NCI-H2029 (cell line): ENCODE measurements around the gene SLC14A1.
"Not testable (repeated sequence)": the region's sequence is repeated elsewhere in the genome, so short reads cannot be mapped to it uniquely, and the experiment has no call there.

Source experiments
- DNase-seq: peaks from one replicate; lab custom pipeline; 2025; lab: John Stamatoyannopoulos, UW

SLC14A1 gene

GRCh38 chr18:45724601-45725000, 620 bp downstream of the SLC14A1 start:
- no peak for DNase-seq

DNA sequence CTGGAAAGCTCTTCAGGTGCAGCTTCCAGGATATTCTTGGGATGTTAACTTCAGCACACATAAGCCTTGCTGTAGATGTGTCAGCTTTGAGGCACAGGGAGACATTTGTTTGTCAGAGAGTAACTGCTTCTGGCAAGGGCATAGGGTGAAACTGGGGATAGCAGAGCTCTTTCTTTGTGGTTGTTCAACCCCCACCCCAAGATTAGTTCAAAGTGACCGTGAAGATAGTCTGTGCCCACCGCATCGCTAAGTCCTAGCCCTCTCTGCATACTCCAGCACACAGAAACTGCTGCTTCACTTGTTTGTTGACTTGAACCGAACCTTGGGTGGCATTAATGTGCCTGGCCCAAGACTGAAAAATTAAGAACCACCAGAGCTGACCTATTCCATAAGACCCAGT, 1.4 kb downstream of the SLC14A1 start:
- no peak for DNase-seq

DNA sequence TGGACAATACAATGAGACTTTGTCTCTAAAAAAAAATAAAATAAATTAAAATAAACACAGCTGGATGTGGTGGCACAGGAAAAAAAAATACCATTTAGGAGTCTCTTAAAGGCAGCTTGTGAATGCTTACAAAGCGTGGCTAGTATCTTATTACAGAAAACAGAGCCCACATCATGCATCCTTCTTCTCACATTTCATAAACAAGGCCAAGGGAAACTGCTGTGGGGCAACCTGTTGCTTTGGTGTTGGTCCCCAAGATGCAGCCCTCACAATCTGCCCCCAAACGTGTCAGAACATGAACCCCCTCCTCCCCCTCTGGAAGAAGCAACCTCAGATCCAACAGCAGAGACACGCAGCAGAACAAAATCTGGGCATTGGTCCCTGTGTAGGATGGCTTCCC, 2.6 kb downstream of the SLC14A1 start:
- DNase-seq: no peak

DNA sequence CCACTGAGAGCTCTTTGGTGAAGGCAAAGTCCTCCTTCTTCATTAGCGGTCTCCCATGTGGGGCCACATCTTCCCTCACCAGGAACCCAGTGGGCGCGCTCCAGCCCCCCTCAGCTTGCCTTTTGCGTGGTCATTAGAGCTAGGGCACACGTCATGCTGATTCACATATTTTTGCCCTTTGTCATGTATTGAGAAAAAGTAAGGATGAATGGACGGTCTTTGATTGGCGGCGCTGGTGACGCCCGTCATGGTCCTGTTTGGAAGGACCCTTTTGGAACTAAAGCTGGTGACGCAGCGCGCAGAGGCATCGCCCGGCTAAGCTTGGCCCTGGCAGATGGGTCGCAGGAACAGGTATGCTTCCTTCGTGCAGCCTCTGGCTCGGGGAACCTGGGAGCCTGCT, 3.1 kb downstream of the SLC14A1 start:
- DNase-seq: no peak

DNA sequence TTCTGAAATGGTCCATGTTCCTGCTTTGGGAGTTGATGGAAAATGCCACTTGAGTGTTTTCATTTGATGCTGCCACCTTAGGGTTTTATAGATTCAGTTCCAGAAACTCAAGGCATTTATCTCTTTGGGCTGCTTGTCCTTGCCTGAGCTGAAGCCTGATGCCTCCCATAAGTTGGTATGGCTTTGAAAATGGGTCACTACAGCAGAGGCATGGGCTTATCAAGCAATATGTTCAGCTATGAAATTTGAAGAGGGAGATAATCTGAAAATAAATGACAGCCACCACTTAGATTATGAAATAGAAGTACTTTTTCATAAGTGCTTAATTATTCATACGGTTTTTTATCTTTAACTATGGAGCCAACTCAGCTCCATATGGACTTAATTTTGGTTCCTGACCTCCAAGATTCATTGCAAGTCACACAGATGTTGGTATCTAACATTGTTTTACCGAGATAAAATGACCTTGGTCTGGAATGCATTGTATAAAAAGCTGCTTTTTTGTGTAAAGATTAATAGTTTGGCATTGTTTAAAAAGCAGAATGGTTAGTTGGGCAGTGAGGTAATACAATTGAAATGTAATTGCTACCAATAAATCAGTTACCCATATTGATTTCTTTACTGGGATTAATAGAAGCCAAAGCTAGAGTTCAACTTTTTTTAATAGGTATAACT, 4.5 kb downstream of the SLC14A1 start:
- no peak for DNase-seq

DNA sequence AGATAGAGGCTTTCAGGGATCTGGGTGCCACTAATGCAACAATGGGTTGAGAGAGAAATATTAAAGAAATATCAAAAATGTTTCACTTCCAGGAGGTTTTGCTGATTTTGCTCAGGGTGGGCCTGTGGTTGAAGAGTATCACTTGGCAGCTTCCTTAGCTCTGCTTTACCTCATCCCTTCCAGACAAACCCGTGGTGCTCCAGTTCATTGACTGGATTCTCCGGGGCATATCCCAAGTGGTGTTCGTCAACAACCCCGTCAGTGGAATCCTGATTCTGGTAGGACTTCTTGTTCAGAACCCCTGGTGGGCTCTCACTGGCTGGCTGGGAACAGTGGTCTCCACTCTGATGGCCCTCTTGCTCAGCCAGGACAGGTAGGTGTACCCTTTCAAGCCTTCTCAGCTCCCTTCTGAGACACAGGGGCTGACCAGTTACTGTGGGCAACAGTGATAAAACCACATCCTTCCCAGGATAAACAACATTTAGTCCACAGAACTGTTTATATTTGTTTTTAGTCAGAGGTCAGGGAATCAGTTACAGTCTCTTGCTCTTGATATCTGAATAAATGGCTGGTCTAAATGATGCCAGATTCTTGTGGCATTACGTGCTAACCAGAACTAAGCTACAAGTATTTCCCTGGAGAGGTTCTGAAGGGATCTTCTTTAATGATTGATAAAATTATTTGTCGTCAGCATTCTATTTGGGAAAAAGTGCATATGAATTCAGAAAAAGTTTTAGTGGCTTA, 7.0 kb downstream of the SLC14A1 start:
- DNase-seq: no peak

- DNase-seq: no peak
Observed at GRCh38 chr18:45731716-45732115, 7.7 kb downstream of the SLC14A1 start.

DNA sequence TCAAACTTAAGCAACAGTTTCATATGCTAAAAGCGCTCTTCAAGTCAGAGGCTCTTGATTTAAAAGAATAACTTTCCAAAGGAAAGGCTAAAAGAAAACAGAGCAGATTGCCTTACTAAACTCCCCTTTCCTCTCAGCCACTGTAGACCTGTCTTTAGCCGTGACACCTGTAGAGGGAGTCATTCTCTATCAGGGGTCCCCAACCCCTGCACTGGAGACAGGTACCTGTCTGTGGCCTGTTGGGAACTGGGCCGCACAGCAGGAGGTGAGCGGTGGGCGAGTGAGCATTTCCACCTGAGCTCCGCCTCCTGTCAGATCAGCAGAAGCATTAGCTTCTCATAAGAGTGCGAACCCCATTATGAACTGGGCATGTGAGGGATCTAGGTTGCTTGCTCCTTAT, 9.6 kb downstream of the SLC14A1 start:
- no peak for DNase-seq

GRCh38 chr18:45734505-45734904, 10.5 kb downstream of the SLC14A1 start:
- DNase-seq: no peak

DNA sequence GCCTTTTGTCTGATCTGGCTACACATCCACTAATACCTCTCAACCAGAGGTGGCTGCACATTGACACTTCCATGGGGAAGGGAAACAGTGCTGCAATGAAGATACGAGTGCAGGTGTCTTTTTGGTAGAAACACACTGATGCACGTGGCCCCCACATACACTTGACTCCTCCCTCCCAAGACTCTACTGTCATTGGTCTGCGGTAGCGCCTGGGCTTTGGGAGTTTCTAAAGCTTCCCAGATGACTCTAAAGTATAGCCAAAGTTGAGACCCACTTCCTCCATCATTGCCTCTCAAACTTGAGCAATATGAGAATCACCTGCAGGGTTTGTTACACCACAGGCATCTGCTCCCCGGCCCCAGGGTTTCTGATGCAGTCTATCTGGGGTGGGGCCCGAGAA, 11.0 kb downstream of the SLC14A1 start:
- DNase-seq: no peak

DNA sequence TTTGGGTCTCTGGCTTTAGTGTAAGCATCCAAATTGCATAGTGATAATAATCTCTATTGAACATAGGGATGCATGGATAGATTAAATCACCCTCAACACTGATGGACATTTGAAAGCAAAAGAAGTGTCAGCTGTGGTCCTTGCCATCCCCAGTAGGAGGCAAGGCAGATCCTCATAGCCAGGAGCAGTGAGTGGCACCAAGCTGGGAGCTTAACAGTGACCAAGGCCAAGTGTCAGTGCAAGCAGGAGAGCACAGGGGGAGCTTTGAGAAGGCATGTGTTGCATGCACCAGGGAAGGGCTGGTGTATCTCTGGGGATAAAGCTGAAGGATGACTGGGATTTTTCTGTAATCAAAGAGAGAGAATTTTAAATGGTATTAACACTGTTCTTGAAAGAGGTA, 14.7 kb downstream of the SLC14A1 start:
- DNase-seq: no peak

DNA sequence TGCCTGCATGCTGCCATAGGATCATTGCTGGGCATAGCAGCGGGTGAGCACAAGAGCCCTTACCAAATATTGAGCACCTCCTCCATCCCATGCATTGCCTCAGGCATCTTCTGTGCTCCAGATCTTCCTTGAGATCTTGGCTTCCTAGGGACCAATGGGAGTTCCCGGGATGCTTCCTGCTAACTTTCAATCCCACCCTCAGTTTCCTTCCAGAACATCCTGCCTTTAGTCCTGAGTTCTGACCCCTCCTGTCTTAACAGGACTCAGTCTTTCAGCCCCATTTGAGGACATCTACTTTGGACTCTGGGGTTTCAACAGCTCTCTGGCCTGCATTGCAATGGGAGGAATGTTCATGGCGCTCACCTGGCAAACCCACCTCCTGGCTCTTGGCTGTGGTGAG, 15.3 kb downstream of the SLC14A1 start:
- no peak for DNase-seq

DNA sequence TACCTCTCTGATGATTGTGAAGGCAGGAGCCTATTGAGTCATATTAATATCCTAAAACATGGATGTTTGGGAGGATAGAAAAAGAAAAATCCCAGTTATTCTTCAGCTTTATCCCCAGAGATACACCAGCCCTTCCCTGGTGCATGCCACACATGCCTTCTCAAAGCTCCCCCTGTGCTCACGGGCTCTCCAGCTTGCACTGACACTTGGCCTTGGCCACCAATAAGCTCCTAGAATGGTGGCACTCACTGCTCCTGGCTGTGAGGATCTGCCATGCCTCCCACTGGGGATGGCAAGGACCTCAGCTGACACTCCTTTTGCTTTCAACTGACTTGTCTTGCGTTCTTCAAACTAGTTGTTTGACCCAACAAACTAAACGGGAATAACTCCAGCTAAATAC, 15.9 kb downstream of the SLC14A1 start:
- no peak for DNase-seq

DNA sequence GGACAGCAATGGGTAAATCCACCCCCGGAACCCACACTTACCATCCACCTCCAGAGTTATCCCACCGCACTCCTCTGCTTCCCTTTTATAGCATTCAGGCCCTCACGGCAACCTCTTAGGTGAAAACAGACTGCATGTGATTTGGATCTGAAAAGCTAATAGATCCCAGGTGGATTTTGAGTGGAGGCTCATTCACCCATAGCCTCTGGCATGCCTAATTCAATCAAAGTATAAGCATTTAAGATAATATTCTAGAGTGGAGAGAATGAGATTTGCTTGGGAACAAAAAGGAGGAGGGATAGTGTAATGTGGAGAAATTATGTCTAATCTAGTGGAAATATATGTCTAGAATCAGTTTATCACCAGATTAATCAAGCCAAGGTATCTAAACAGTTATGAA, 17.1 kb downstream of the SLC14A1 start:
- DNase-seq: no peak

DNA sequence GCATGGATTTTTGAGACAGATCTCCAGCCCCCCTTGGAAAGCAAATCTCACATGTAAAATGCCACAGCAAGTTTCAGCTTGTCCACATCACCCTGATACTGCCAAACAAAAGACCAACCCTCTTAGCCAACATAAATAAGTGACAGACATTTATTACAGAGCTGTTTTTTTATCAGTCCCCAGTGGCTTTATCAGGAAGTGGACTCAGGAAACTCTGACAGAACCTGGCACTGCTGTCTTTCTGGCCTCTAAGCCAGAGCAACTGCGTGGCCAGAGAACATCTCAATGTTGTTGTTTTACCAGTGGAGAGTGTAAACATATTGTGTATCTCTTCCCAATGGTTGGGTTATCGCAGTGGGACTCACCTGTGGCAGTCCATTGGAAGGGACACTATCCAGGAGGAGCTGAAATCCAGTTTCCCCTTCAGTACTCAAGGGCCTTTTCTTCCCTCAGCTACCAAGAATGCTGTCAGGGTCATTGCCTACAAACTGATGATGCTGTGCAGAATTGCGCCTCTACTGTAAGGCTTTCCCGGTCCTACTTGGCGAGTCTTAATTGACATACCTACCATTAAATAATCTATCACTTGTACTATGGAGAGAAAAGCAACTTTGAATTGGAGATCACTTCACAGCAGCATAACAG, 22.0 kb downstream of the SLC14A1 start:
- DNase-seq: no peak

- DNase-seq: no peak
Observed at GRCh38 chr18:45748501-45748900, 24.5 kb downstream of the SLC14A1 start.

DNA sequence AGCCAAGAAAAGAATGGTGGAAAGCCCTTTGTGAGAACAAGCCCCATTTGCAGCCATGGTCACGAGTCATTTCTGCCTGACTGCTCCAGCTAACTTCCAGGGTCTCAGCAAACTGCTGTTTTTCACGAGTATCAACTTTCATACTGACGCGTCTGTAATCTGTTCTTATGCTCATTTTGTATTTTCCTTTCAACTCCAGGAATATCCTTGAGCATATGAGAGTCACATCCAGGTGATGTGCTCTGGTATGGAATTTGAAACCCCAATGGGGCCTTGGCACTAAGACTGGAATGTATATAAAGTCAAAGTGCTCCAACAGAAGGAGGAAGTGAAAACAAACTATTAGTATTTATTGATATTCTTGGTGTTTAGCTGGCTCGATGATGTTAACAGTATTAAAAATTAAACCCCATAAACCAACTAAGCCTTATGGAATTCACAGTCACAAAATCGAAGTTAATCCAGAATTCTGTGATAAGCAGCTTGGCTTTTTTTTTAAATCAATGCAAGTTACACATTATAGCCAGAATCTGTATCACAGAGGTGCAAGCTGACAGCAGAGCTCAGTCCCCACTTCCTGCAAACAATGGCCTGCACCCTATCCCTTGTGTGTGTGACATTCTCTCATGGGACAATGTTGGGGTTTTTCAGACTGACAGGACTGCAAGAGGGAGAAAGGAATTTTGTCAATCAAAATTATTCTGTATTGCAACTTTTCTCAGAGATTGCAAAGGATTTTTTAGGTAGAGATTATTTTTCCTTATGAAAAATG, 26.1 kb downstream of the SLC14A1 start:
- DNase-seq: no peak

- no peak for DNase-seq
Observed at GRCh38 chr18:45751766-45752165, 27.8 kb downstream of the SLC14A1 start.

DNA sequence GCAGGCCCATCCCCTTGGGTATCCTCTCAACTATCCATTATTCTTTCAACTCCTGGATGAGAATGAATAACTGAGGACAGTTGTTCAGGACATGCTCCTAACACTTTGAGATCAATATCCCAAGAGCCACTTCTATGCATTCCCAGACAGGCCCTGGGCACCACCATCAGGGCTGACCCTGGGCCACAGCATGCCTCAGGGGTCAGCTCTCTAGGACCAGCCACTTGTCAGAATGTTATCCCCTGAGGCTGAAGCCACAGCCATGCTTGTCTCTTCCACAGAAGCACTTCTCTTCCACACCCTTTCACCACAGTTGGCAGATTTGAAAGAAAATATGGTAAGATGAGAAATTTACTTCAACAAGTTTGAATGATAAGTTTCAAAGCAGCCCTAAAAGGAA, 28.7 kb downstream of the SLC14A1 start:
- no peak for DNase-seq

DNA sequence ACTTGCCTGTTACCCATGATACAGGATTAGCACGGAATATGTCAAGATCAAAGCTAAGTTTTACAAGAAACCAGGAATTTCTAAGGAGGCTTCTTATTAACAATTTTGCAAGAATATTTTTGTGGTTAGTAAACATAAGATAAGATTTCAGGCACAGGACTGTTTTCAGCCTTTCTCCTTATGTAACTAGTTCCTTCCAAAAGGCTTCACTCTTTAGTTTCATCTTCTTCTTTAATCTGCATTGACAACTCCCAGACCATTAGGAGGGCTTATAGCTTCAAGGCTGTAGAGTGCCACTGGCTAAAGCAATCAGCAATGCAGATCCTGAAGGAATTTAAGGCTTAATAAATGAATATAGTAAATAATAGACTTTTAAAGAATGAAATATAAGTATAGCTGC, 29.3 kb downstream of the SLC14A1 start:
- no peak for DNase-seq

- peak; percentile 59 for DNase-seq
Observed at GRCh38 chr18:45755934-45756333, 32.0 kb downstream of the SLC14A1 start.

- no peak for DNase-seq
Observed at GRCh38 chr18:45757005-45757404, 33.0 kb downstream of the SLC14A1 start.

DNA sequence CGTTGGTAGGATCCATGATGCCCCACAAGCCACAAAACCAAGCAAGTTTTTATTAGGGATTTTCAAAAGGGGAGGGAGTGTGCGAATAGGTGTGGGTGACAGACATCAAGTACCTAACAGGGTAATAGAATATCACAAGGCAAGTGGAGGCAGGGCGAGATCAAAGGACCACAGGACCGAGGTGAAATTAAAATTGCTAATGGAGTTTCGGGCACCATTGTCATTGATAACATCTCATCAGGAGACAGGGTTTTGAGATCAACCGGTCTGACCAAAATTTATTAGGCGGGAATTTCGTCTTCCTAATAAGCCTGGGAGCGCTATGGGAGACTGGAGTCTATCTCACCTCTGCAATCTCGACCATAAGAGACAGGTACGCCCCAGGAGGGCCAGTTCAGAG, 33.7 kb downstream of the SLC14A1 start:
- not testable (repeated sequence) for DNase-seq
